Measurements from ENCODE around the gene NR2F1-AS1.

The NR2F1-AS1 gene

GRCh38 chr5:93602241-93603077 is 21.4 kb upstream of the NR2F1-AS1 start:
- no peak for DNase-seq

DNA sequence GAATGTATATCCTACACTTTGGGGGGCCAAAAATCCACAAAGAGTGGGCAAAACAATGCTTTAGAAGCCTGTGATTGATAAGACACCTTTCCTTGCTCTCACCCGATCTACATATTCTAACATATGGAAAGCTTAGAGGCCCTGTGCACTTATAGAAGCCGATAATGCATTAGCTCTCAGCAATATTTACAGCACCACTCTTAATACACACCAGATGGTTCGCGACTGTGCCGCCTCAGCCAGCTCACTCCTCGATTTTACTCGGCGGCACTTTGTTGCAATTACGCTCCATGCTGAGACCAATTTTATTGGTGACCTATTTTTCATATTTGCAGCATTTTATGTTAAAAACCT is 20.8 kb upstream of the NR2F1-AS1 start:
- no peak for DNase-seq

- no peak for DNase-seq
These were observed 20.2 kb upstream of the NR2F1-AS1 start for GRCh38 chr5:93601071-93601801.

DNA sequence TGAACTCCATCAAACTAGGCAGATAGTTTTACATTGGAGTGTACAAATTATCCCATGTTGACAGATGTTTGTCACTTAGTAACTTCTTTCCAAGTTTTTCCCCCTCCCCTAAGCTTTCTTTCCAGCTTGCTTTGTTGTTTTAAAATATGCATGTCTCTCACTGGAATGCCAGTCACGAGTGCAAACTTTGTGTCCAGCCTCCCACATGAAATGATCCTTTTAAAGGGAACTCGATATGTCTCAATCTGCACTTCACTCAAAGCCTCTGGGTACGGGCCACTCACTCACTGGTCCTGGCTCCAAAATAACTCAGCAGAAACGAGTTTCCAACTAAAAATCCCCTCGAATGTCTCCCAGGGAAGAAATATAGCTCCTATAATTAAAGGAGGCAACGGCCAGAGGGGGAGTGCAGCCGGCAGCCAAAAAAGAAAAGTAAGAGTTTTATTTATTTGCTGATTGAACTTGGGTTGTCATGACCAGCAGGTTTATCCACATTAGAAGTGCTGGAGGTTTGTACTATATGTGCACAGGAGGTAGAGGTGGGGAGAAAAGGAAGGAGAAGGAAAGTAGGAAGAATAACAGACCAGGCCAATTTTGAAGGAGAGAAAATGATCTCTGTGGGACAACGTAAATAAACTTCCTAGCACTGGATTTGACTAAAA is 19.5 kb upstream of the NR2F1-AS1 start:
- DNase-seq = no peak

- no peak for DNase-seq
These were observed 18.5 kb upstream of the NR2F1-AS1 start for GRCh38 chr5:93599399-93600120.

DNA sequence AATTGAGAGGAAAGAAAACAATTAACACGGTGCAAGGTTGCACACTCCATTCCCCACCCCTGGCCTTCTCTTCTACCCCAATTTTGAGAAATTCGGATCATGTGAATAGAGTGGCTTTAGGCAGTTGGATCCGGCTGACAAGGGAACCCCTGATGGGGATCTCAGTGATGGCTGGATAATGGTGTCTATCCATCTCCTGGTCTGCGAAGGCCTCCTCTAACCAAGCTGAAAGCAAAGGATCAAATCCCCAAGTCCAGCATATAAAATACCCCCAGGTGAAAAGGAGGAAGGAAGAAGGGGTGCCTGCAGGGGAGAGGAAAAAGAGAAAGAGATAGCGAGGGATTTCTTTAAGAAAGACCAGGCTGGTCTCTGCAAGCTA is 18.0 kb upstream of the NR2F1-AS1 start:
- no peak for DNase-seq

- DNase-seq = no peak
These were observed 17.3 kb upstream of the NR2F1-AS1 start for GRCh38 chr5:93598091-93599000.

- DNase-seq = no peak
These were observed 15.9 kb upstream of the NR2F1-AS1 start for GRCh38 chr5:93596676-93597490.

GRCh38 chr5:93596310-93596675 is 15.3 kb upstream of the NR2F1-AS1 start:
- DNase-seq = no peak

DNA sequence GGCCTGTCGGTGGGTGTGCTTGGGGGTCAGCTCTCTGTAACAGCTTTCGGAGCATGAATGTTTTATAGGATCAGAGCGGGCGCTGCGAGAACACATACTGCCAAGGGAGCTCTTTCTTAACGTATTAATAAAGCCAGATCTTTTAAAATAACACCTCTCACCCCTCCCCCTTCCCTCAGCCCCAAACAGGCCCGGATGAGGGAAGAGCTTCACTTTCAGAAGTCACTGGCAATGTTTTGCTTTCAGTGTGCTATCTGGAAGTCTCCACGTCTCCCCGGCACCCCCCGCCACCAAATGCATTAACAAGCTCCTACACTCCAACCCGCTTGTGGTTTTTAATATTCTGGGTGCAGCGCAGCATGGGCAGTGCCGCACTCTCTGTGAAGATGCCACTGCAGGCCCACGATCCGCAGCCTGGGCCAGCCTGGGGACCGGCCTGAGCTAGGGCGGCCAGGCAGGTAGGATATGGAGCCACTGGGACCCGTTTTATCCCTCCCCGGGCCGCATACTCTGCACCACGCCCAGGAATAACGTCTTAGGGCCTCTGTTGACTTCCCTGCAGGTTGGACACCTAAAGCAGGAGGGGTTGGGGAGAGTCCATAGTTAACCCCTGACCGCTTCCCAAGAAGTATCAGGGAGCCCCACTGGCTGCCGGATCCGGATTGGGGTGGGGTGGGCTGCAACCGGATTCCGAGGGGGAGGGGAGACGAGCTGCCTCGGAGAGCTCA is 14.6 kb upstream of the NR2F1-AS1 start:
- no peak for DNase-seq

DNA sequence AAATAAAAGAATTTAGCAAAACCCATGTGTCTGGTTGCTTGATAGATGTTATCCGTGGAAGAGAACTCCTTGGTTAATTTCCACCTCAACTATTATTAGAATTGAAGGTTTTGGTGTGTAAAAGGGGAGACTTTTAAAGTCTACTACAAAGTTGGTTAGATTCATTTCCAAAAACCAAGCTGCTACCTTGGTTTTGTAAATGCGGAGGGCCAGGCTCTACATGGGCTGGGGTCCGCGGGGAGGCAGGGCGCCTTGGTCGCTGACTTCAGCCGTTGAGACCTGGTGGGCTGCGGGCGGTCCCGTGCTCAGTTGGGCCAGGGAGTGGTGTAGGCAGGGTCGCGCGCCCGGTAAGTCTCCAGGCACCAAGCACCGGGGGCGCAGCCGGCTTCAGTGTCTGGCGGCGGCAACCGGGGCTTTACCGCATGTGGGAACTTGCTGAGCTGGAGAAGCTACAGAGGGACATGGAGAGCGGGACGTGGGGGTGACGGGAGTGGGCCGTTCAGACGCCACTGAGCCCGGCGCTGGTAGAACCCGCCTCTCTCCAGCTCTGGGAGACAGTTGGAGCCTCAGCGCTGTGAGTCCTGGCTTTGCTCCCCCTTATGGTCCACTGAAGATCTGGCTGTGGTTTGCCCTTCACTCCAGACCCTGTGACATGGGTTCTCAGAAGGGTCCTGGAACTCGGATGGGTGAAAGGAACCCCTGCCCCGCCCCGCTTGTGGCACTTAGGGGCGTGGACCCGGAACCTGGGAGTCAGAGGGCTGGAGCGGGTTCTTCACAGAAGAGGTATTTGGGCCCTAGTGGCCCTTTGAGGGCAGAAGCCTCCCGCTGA is 13.8 kb upstream of the NR2F1-AS1 start:
- no peak for DNase-seq

- DNase-seq = no peak
These were observed 12.6 kb upstream of the NR2F1-AS1 start for GRCh38 chr5:93593476-93594131.

DNA sequence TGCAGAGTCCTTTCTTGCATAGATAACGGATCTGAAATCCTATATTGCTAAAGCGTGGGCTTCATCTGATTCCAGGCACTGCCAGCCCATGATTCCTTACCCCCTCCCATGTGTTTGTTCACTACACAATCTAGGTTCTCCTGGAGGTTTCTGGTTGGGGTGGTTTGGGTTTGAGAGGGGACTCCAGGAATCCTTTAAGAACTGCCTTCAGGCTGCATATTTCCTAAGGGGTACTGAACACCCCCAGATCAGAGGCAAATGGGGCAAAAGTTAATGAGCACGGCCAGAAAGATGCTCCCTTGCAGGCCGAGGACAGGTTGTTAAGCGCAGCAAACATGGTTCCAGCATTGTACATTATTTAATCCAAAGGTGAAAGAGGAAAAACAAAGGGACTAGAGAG is 11.9 kb upstream of the NR2F1-AS1 start:
- no peak for DNase-seq

DNA sequence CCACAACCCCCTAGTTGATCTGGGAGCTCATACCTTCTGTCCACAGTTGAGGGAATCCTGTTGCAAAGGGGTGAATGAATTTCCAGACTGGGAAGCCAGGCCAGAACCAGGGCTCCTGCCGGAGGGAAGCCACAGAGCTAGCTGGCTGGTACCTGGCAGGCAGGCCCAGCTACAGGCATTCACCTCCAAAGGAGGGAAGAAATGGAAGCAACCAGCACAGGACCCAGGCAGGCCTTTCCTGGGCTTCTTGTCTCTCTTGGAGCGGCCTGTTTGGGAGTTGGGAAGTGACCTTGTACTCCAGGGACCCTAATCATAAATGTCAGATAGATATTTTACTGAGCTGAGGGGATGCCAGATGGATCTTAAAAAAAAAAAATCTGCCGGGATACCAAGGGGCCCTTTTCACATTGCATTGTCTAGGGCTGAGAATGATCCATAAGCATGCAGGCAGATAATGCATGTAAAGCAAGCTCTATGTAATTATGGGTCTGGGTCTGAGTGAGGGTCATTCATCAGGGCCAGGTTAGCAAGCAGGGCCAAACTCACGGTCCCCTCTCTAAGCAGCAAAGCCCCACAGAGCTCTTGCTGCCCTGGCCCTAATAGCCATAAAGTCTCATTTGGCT is 10.4 kb upstream of the NR2F1-AS1 start:
- DNase-seq = no peak

GRCh38 chr5:93590493-93590892 is 9.5 kb upstream of the NR2F1-AS1 start:
- DNase-seq = no peak

DNA sequence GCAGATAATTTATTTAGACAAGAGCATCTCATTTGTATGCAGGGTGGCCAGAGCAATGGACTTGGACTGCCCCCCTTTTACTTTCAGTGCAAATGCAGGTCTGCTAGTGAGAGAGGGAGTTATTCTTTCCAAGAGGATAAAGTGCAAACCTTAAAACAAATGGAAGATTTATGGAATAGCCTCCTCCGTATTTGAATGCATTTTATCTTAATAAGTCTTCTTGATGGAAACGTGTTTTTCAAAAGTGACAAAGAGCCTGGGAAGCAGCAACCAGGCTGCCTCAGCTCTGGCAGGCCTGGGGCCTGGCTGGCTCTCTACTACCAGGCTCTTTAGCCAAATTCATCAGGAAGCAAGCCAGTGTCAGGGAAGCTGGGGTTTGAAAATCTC is 8.8 kb upstream of the NR2F1-AS1 start:
- no peak for DNase-seq

- DNase-seq = no peak
These were observed 8.3 kb upstream of the NR2F1-AS1 start for GRCh38 chr5:93589152-93589828.

Measured in stimulated activated CD4-positive, alpha-beta T cell treated with anti-CD3 and anti-CD28 coated beads, Interleukin-2, amount 100 ng/mL, for 24 hours (primary cell).